Ureter (tissue), 1 donor: ENCODE measurements around the gene ADGRB2. TPM values are rescaled to one million over a fixed set of nuclear protein-coding genes. Genes with fewer than 3 reads are reported as not detected.

Experiments used
- DNase-seq: peaks from one replicate; pipeline ENCODE4 v3.0.0-alpha.2; 2020; ENCODE audit warnings: low spot score
- total RNA-seq: library from RNA; stranded (reverse); gene quantifications from one replicate; pipeline ENCODE4 v1.2.4, GENCODE V29; 2023
- donor health status: DM: yes; HTN: yes; CAD: no.

ADGRB2 gene
- total RNA-seq, 1 donor from 2014 or later = 7.5 TPM

DNA sequence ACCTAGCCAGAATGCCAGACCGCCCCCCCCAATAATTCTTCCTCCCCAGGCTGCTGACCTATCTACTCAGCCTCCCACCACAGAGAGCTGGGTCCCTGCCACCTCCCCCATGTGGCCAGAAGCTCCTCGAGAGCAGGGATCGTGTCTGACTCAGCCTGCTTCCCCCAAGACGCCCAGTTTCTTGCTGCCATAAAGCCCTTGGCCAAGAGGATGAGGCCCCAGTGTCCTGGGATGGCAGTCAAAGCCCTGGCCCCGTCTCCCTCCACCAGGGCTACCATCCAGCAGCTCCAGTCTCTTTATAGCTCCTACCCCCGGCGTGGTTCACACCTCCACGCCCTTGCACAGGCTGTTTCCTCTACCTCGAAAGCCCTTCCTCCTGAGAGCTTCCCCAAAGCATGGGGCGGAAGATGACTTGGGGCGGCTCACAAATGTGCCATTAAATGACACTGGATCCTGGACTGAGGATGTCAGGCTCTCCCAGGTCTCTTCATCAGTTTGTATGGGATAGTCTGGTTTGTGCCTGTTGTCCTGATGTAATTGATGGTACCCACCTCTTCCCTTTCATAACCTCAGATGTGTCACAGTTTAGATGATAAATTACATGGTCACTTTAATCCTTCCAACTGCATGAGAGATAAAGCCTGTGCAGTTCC is 13.2 kb downstream of the ADGRB2 start:
- DNase-seq = no peak

DNA sequence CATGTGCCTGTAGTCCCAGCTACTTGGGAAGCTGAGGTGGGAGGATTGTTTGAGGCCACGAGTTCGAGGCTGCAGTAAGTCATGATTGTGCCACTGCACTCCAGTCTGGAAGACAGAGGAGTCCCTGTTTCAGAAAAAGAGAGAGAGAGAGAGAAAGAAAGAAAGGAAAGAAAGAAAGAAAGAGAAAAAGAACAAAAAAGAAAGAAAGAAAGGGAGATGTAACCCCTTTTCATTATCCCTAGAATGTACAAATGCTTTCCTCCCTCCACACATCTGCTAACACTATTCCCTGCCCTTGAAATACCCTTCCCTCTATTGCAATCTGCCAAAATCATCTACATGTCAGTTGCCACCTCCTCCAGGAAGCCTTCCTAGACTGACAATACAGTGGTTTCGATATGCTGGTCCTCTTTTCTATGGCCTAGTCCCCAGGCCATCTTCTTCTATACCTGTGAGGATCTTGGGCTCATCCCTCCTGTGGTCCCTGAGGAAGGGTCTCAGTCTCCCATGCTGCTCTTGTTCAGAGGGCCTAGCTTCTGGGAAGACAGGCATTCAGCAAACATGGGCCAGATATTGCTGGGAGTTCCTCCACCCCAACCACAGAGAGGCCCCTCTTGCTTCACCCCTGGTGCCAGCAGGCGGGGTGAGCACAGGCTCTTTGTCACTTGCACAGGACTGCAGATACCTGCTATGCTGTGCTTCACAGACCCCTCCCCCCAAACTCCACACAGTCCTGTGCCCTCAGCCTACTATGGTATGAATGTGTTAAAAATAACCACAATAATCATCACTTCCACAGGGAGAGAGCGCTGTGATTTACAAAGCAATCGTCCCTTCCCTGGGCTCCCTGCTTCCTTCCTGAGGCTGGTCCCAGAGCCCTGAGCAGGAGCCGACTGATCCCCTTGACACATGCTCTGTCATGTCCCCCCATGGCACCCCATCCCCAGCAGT is 14.1 kb downstream of the ADGRB2 start:
- no peak for DNase-seq

DNA sequence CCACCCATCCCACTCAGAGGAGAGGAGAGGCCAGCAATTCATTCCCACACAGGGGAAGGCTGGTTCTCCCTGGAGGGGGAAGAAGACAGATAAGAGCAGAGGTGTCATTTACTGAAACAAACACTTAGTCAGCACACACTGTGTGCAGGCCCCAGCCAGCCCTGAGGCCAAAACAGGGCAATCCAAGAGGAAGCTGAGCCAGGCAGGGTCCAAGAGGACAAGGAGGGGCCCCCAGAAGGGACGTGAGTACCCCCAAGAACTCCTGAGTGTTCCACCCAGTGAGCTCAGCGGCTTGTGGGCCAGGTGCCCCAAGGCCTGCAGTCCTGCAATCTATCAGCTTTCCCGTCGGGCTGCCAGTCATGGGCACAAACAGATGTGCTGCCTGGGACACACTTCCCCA is 15.8 kb downstream of the ADGRB2 start:
- DNase-seq = no peak

DNA sequence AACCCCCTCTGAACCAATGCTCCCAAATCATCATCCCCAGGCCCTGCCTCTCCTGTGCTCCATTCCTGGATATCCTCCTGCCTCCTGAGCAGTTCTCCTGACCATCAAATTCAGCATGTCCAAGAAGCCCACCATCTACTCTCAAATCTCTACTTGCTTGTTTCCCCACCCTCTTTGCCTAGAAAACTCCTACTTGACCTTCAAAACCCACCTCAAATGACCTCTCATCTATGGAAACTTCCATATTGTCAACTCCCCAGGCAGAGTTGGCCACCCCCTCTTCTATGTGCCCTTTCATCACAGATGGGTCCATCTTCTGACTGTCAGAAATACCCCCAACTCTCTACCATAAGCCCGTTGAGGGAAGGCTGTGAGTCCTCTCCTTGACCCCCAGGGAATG is 16.8 kb downstream of the ADGRB2 start:
- DNase-seq = no peak

DNA sequence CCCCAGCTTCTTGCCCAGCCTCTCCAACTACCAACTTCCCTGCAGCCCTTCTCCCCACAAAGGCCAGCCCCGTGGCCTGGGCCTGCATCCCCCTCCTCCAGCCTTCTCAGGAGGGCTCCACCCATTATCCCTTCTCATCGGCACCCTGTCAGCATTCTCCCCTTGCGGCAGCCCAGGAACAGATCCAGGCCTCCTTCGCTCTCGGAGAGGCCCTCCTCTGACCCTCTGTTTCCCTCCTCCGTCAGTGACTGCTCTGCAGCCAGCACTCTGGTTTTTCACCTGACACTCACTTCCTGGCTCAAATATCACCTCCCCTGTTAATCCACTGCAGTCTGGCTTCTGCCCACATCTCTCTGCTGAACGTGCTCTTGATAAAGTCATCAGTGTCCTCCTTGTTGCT is 17.5 kb downstream of the ADGRB2 start:
- no peak for DNase-seq

DNA sequence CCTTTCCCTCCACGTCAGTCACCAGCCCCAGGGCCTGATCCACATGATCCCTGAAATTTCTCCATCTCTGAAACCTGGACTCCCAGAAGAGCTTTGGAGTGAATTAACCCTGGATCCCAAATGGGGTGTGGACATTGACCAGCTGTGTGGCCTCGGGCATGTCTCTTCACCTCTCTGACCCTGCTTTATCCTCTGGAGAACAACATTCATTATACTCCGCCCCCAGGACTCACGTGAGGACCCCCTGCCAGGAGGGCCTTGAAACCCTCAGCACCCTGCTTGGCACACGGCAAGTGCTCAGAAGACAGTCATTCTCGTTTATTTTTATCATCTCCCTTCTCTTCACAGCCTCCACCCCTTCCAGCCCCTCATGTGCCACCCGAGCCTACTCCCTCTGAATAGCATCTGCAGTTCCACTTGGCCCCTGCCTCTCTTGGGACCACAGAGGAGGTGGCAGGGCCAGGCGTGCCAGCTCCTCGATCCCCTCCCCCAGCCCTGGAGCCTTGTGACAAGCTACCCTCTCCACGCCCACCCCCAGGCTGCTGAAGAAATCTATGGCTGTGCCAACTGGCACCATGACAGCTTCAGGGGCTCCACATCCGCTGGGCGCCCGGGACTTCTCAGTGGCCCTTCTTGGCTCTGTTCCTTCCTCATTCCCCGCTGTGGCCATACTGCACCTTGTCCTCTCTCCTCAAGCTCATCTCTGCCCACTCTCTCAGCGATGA is 18.0 kb downstream of the ADGRB2 start:
- DNase-seq = no peak

DNA sequence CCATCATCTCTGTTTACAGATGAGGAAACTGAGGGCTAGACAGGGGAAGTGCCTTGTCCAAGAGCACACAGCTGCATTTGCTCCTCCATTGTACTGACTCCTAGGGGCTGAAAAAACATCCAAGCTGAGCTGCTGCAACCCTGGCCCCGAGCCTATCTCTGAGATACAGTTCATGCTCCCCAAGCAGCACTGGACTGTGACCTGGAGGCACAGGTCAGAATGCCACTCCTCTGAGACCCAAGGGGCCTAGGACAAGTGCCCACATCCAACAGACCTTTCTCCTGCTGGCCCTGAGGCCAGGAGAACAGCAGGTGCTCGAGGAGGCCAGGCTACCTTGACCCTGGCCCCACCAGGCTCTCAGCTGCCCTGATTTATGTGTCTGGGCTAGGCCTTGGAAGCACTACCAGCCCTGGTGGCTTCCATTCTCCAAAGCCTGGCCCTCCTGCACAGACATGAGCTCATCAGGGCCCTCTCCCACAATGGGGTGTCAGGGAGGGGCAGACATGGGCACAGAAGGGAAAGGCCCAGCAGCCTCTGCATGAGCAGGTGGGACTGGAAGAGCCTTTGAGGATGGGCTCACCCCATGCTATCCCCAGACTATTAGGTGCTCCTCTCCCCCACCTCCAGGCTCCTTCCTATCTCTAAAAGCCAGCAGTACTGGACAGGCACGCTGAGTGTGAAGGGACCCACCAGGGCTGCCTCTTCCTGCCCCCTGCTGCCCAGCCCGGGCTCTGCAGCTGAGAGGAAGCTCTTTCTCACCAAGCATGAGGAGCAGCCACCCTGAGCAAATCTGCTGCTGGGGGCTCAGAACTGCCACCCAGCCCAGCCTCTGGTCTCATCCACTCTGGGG is 18.8 kb downstream of the ADGRB2 start:
- DNase-seq = peak; percentile 72

DNA sequence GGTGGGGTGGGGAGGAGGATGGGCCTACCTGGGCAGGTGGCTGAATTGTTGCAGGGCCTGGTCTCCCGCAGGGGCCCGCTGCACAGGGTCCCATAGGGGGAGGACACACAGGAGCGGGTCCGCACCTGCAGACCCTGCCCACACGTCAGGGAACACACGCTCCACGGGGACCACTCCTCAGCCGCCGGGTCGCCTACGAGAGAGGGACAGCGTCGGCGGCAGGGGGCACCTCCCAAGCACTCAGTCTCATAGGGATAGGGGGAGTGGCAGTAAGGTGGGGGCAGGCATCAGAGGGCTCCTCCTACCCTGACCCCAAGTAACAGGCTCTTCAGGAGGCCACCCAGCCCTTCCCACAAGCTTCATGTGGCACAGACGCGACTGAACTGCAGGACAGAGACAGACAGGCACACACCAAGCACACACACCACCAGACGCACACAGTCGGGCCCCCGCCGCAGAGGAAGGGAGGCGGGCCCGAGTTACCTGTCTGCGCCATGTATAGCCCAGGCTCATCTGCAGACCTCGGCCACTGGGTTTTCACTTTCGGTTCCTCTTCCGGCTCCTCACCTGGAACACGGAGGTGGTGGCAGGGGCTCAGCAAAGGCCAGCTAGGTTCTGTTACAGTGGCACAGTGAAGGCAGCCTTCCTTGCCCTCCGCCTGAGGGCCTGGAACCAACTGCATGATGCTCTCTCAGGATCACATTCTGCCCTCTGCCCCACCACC is 19.8 kb downstream of the ADGRB2 start:
- DNase-seq = no peak

DNA sequence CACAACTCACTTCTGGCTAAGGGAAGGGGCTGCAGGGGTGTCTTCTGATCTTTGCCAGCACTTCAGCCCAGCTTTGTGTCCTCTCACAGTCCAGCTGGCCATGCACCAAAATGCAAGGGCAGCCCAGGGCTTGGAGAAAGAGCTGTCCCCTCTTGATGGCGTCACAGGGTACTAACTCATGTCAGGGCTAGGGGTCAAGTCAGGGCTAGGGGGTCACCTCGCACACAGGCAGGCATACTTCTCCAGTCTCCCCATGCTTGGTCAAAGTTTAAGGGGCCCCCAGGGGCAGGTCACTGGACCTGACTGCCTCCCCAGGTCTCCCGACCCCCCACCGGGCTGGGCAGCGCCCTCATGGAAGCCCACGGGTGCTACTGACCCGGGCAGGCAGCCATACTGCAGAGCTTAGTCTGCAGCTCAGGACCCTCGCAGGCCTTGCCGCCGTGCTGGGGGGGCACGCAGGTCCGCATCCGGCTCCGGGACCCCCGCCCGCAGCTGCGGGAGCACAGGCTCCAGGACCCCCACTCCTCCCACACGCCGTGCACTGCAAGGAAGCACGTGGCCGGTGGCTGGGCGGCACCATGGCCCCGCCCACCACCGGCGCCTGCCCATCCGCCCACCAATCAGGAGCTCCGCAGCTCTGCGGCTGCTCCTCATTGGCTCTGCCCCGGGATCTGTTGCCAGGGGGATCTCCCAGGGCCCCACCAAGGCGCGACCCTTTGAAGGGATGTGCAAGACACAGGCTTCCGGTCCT is 21.5 kb downstream of the ADGRB2 start:
- no peak for DNase-seq

DNA sequence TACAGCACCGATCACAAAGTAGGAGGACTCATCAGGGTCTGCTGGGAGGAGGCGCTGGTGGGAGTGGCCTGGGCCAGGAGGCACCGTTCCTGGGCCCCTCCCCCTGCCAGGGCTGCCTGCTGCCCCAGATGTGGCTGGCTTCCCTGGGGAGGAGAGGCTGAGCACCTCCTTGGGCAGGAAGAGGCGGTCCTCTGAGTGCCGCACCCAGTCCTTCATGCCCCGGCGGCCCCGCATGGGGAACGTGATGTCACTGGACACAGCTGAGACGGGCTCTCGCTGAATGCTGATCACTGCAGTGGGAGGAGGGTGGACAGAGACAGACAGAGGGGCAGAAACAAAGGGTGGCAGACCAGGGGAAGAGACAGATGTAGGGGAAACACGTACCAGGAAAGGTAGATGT is 24.8 kb downstream of the ADGRB2 start:
- DNase-seq = no peak

DNA sequence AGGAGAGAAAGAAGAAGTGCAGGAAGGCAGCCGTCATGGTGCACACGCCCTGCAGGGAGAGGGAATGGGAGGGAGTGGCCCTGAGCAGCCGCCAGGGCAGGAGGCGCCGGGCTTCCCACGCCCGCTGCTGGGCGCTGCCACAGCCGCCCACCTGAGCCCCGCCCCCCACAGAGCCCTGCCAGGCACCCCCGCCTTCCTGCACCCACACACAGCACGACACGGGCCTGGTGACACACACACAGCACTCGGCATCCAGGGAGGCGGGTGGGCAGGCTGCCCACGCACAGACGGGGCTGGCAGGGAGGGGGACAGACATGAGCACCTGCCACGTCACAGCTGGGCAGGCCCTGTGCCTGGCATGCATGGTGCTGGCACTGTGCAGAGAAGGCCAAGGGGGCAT is 27.5 kb downstream of the ADGRB2 start:
- no peak for DNase-seq

DNA sequence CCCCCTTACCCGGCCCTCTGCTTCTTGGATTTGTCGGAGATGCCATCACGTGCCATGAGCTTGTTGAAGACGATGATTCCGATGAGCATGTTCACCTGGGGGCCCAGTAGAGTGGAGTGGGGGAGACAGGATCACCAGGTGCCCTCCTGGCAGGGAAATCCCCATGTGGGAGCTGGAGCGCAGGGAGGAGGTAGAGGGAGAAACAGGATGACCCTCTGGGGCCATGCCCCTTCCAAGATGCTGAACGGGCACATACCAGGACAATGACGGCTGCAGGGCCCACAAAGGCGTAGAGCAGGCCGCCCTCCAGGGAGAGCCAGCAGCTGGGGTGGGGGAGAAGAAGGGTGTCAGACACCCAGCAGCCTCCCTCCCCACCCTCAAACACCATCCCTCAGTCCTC is 28.6 kb downstream of the ADGRB2 start:
- DNase-seq = no peak

DNA sequence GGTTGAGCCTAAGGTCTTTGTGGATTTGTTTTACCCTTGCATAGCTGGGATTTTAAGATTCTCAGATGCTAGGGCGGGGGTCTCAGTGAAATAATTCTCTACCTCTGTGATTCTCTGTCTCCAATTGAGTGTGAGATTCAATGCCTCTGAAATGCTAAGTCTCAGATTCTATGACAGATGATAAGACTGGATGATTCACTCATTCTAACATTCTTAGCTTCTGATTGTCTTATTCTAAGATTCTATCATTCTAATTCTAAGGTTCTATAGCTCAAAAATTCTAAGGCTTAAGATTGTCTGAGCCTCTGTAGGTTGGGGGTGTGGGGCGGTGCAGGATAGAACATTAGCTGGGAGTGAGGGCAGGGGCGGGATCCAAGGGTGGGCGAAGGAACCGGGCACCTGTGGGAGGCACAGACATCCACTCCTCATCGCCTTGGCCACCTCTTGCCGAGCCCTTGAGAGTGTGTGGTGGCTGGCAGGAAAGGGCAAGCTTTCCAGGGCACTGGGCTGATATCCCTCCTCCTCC is 29.5 kb downstream of the ADGRB2 start:
- no peak for DNase-seq

DNA sequence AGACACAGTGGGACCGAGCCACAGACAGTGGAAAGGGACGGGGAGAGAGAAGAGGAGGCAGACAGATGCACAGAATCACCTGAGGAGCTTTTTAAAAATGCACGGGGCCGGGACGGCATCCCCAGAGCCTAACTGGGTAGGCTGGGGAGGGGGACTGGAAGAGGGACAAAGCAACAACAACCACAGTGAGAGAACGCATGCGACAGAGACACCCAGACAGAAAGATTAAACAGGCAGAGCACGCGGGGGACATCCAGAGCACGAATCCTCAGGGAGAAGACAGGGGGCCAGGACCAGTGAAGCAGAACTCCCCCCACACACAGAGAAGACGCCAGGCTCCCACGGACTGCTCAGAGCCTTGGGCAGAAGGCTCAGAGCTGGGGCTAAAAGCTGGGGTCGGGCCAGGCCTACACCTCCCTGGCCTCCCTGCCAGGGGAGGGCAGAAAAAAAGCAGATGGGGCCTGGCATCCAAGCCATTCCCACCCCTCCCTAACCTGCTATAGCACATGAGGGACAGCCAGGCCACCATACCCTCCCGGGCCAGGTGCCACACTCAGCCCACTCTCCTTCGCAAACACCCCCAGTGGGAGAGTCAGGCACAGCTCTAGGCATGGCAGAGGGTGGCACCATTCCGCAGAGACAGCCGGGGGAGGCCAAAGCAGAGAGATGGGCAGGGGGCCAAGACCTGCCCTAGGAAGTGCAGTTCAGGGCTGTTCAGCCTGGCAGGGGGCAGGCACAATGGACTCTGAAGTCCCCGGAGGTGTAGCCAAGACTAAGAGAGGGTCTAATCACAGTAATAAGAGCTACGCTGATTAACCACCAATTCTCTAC is 30.5 kb downstream of the ADGRB2 start:
- no peak for DNase-seq

DNA sequence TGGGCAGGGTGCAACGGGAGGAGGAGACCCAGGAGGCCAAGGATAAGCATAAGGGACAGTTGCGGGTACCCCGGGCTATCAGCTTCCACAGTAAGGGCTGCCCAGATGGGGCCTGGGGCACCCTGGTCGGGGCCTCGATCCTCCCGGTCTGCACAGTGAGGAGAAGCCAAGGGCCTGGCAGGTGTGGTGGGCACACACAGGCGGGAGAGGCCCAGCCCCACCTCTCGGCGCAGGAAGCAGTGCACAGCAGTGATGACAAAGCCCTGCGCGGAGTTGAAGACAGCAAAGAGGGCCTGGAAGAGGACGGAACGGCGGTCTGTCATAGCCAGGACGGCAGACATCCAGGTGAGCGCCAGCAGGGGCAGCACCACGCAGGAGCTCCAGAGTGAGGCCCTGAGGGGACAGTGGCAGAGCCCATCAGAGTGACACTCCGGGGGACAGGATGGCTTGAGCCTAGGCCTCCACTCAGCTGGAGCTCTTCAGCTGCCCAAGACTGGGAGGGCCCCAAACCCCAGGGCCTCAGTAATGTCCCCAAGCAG is 31.3 kb downstream of the ADGRB2 start:
- DNase-seq = no peak

DNA sequence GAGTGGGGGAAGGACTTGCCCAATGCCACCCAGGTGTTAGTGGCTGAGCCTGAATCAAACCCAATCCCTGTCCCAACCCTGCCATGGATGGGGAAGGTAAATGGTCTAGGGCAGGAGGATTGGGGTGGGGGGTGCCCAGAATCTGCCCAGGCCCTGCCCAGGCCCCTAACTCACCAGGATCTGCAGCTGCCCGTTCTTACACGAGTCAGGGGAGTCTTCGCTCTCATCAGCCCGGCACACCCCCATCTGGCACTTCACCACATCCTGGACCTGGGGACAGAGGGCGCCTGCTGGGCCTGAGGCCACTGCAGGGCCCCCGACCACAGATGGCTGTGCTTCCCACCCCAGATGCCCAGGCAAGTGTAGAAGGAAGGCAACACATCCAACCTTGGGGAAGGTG is 31.8 kb downstream of the ADGRB2 start:
- DNase-seq = no peak

DNA sequence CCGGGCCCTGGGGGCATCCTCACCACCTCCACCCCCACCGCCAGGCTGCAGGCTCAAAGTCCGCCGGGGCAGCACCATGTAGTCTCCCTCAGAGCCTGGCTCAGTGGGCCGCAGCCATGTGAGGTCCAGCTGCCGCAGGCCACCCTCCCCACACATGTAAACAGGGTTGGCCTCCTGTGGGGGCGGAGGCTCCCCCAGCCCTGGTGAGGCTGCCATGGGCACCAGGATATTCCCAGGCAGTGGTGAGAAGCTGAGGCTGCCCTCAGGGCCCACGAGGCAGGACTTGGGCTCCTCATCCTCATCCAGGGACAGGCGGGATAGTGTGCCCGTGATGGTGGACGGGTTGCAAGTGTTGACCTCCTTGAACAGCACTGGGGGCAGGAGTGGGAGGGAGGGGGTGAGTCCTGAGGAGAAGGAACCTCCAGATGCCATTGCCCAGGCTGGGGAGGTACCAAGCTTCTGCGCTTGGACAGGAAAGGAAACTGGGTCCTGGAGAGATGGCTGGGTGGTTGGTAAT is 33.0 kb downstream of the ADGRB2 start:
- DNase-seq = no peak

DNA sequence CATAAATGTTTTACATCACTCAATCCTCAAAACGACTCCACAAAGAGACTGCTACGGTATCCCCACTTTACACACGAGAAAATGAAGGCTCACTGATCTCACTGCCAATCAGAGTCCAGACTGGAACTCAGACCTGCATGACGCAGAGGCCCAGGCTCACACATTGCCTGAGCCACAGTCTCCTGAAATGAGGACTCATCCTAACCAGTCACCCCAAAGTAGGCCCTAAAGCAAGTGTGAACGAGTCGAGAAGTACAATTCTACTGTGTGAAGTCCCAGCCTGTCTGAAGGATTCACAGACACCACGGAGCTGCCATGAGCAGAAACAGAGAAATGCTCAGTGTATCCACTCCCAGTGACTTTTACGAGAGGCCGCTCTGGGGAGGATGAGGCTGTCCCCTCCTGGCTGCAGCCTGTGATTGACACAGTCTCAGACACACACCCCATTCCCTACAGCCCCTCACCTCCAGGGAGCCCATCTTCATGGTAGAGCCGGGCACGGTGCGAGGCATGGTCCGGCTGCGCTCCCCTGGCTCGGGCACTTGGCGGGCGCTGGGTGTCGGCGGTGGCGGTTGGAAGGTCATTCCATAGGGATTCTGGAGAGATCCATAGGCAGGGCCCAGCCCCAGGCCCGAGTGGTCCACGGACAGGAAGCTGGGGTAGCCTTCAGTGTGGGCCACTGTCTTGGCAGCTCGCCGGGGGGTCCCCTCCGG is 33.6 kb downstream of the ADGRB2 start:
- DNase-seq = no peak
